GM21390 (cell line): ENCODE results near the gene RPS19BP1.

Experiments used
- ATAC-seq: cut with Tn5 transposase; IDR thresholded peaks from one replicate; pipeline ENCODE4 v1.9.1; 2021; ENCODE audit not compliant: unreplicated experiment

RPS19BP1 gene

DNA sequence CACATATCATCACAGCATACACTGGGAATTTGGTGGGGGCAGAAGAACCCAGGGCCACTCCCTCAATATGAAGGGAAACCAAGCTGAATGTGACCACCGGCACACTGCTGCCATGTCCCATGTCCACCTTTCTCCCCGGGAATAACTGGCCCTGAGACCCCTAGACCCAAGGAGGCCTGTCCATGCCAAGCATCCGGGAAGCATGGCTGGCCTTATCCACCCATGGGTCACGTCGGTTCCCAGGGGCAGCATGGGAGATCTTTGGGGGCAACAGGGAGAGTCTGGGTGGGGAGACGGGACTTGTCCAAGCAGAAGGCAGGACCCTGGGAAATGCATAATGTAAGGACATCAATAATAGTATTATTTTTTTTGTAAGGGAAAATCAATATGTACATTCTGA lies 40.9 kb downstream of the RPS19BP1 start:
- ATAC-seq, result no peak

DNA sequence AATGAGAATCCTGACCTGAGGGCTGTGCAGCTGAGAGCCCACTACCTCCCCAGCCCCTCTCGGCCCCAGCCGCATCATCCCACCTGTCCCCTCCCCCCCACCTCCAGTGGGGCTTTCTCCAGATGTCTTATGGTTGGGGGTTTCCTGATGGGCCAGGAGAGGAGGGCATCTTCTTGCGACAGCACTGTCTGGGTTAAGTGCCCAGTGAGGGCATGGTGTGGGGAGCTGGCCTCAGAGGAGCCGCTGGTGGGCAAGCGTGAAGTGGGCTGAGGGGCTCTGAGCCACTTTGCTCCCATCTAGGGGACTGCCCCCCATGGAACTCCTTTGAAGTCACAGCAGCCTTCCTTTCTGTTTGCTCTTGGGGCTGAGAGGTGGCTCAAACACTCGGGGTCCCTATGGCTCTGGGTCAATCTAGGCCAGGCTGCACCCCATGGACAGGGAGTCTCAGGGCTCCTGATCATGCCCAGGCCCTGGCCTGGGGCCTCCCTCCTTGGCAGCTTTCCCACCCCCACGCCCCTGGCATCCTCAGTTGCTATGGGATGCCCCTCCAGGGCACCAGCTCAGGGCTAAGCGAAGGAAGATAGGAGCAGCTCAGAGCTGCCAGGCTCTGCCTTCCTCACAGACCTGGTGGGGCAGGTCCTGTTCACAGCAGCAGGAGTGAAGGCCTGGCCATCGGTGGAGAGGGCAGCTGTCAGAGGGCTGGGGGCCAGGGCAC lies 41.4 kb downstream of the RPS19BP1 start:
- no peak for ATAC-seq

DNA sequence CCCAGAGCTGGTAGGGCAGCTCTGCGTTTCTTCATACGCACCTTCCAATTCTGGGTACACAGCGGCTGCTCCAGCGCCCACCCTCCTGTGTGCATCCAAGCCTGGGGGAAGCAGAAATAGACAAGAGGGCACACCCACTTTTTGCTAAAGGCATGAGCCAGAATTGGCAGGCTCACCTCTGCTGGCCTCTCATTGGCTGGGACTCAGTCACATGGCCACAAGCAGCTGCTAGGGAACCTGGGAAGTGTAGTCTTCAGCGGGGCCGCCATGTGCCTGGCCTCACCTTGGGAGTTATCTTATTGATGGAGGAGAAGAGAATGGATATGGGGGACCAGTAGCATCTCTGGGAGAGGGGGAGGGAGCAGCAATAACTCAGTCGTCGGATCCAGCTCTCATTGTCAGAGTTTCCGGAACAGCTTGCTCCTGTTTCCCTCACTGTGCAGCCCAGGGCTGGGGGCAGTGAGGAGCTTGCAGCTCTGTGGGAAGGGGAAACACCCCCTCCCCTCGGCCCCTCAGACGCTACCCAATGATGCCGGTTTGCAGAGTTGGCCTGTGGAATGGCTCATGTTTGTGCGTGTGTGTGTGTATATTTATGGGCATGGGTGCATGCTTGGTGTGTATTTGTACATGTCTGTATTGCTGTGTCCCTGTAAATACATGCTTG lies 42.3 kb downstream of the RPS19BP1 start:
- peak; percentile 70 for ATAC-seq

DNA sequence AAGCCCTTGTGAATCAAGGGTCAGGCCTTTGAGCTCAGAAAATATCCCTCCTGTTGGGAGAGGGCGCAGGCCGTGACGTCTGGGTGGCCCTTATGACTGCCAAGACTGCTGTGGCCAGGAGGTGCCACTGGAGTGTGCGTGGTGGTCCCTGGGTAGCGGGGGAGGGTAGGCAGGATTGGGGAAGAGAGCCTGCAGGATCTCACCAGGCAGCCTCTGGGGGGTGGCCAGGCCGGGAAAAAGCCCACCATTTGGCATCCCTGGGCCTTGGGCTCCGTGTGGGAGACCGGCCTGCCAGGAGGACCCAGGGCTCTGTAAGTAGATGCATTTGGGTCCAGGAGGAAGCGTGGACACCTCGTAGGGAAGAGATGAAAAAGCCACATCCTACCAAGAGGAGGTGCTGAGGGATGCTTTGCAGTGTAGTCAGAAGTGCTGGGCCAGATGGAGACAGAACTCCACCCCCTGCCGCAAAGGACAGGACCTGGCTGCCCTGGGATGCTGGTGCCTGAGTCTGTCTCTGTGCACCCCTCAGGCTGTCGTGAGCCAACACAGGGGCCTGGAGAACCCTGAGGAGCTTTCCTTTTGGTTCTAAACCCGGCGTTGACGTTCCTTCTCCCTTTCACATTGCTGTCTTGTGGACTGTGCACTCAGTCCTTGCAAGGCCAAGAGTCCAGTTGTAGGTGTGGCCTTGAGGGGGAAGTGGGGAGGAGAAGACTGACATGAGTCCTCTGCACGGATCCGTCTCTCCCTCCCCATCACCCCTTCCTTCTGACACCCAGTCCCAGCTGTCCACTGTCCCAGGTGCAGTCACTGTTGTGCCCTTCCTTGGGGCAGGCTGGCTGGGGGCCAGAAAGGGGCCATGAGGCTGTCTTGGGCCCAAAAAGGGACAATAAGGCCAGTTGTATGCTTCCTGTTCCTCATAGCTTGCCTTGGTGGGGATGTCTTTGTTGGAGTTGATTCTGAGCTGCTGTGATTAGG lies 43.2 kb downstream of the RPS19BP1 start:
- ATAC-seq, result no peak

DNA sequence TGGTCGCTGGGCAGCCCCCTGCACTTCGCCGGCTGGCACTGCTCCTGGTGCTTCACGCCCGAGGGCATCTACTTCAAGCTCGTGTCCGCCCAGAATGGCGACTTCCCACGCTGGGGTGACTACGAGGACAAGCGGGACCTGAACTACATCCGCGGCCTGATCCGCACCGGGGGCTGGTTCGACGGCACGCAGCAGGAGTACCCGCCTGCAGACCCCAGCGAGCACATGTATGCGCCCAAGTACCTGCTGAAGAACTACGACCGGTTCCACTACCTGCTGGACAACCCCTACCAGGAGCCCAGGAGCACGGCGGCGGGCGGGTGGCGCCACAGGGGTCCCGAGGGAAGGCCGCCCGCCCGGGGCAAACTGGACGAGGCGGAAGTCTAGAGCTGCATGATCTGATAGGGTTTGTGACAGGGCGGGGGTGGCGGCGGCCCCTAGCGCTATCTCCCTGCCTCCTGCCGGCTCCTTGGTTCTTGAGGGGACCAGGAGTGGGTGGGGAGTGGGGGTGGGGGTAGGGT lies 43.9 kb downstream of the RPS19BP1 start:
- ATAC-seq, result no peak

DNA sequence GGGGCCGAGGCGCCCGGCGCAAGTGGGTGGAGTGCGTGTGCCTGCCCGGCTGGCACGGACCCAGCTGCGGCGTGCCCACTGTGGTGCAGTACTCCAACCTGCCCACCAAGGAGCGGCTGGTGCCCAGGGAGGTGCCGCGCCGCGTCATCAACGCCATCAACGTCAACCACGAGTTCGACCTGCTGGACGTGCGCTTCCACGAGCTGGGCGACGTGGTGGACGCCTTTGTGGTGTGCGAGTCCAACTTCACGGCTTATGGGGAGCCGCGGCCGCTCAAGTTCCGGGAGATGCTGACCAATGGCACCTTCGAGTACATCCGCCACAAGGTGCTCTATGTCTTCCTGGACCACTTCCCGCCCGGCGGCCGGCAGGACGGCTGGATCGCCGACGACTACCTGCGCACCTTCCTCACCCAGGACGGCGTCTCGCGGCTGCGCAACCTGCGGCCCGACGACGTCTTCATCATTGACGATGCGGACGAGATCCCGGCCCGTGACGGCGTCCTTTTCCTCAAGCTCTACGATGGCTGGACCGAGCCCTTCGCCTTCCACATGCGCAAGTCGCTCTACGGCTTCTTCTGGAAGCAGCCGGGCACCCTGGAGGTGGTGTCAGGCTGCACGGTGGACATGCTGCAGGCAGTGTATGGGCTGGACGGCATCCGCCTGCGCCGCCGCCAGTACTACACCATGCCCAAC lies 44.6 kb downstream of the RPS19BP1 start:
- no peak for ATAC-seq

DNA sequence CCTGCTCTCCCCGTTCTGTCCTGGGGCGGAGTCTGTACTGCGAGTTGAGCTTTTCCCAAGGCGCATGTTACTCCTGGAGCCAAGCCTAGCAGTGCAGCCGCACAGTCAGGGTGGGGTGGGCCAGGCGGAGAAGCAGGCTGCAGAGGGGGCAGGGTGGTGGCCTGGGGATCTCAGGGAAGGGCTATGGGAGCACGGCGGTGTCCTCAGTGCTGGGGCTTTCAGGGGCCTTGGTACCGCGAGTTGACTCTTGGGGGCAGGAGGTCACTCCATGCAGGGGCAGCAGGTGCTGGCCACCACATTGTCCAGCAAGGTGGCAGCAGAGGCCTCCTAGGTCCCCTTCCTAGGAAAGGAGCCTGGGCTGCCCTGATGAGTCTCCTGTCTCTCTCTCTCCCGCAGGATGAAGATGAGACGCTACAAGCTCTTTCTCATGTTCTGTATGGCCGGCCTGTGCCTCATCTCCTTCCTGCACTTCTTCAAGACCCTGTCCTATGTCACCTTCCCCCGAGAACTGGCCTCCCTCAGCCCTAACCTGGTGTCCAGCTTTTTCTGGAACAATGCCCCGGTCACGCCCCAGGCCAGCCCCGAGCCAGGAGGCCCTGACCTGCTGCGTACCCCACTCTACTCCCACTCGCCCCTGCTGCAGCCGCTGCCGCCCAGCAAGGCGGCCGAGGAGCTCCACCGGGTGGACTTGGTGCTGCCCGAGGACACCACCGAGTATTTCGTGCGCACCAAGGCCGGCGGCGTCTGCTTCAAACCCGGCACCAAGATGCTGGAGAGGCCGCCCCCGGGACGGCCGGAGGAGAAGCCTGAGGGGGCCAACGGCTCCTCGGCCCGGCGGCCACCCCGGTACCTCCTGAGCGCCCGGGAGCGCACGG lies 45.4 kb downstream of the RPS19BP1 start:
- no peak for ATAC-seq

DNA sequence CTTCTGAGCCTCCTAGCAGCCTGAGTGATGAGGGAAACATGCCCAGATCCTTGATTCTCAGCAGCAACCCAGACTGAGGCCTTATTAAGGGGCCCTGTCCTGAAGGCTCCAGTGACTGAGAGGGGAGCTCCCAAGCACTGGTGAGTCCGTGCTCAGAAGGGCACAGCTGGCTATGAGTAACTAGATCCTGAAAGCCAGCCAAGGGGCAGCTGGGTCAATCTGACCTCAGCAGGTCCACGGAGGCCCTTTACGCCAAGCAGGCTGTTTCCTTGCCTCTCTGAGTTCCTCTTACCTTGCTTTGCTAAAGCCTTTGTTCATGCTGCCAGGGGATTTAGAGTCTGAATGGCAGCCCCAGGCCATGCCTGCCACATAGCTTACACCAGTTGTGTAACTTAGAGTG lies 49.8 kb downstream of the RPS19BP1 start:
- ATAC-seq, result no peak

DNA sequence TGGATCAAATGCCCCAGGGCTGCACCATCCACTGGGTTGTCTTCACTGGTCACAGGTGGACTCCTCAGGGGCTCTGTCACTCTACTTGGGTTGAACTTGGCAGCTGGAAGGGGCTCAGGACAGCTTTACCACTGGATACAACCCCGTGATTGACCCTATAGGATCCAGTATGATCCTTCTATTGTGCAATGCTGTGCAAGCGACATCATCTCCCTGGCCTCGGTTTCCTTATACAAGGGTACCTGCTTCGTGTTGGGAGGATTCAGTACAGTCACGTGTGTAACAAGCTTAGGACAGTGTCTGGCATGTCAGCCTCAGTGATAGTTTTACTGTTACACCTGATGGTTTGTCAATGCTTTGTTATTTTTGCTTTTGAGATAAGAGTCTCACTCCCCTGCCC lies 51.0 kb downstream of the RPS19BP1 start:
- ATAC-seq, result no peak

DNA sequence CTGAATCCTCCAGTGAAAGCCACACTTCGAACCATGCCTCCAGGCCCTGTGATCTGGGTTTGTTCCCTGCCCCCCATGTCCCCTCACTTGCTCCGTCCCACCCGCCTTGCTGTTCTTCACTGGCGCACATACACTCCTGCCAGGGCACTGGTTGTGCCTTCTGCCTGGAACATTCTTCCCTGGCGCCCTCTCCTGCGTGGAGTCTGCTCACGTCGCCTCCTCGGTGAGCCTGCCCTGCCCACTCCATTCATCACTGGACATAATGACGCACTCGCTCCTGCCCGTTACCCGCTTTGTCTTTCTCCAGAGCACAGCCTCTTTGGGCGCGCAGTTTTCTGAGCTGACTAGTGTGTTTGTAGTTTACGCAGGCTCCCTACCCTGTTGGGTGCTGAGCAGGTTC lies 51.5 kb downstream of the RPS19BP1 start:
- no peak for ATAC-seq

DNA sequence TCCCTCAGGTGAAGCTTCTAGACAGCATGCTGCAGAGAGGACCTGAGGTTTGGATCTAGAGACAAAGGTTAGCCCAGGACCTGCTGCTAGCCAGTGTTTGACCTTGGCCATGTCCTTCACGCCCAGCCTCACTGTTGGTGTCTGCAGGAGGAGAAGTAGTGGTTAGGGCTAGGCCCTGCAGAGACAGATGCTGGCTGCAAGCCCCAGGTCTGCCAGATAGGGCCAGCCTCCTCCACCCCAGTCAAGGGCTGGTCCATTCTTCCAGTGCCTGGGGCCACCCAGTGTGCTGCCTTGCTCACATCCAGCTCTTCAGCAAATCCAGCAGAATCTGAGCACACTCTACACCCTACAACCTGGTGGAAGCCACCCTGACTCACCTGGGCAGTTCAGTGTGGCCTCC lies 52.0 kb downstream of the RPS19BP1 start:
- no peak for ATAC-seq

DNA sequence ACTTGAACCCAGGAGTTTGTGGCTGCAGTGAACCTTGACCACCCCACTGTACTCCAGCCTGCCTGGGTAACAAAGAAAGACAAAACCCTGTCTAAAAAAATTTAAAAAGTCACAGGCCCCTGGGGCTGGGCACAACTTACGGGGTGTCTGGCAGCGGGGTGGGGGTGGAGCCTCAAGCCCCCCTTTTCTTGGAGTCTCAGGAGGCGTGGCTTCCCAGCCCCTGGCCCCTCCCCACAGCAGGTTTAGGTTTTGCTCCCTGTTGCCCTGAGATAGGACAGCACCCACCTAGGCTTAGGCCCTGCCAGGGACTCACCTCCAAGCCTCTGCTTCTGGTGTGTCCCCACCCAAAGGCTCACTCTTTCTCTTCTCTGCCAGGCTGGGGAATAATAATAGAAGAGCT lies 53.3 kb downstream of the RPS19BP1 start:
- no peak for ATAC-seq
